B cell (primary cell): ENCODE measurements around the gene RTN4. TPM values are rescaled to one million over a fixed set of nuclear protein-coding genes. Genes with fewer than 3 reads are reported as not detected.

Experiments
- ATAC-seq: fragments of 200-7000 bp; cut with Tn5 transposase; one replicate; pipeline ENCODE4 v1.10.0; 2021; ENCODE audit warnings: low read depth, mild to moderate bottlenecking, moderate number of reproducible peaks, moderate library complexity
- CTCF ChIA-PET: fragments of 350-600 bp; sonication (Branson Sonifier 250); formaldehyde crosslinking; loops from one replicate; lab custom pipeline; 2021; ENCODE audit warnings: antibody characterized with exemption, inconsistent platforms; lab: Charles Lee
- POLR2A ChIA-PET: fragments of 350-600 bp; sonication (Branson Sonifier 250); formaldehyde crosslinking; loops from one replicate; lab custom pipeline; 2021; ENCODE audit warnings: antibody characterized with exemption; lab: Charles Lee
- DNase-seq: peaks from one replicate; pipeline ENCODE4 v3.0.0; 2013
- H2AFZ ChIP-seq: 2 replicates; pipeline ENCODE4 v1.6.1; 2012; ENCODE audit warnings: mild to moderate bottlenecking, low read depth, low read length; ENCODE audit not compliant: insufficient read depth, poor library complexity, severe bottlenecking
- H3K27ac ChIP-seq, 2 donors: 1 replicate in 1 of 2; 2 replicates in 1 of 2; pipeline ENCODE4 v1.5.1; 2012 to 2013; ENCODE audit warnings: low read length in 2 of 2, mild to moderate bottlenecking in 2 of 2, moderate library complexity in 1 of 2
- H3K27me3 ChIP-seq, 4 experiments: fragments of 200-600 bp in 1 of 4; sonication (generic) in 1 of 4; replicated peaks in 1 of 4; 1 replicate in 2 of 4; 2 replicates in 2 of 4; pipeline versions ENCODE4 v1.6.1 to v1.7.0; 2013 to 2016; ENCODE audit warnings: low read length in 3 of 4, mild to moderate bottlenecking in 2 of 4, mixed read lengths in 1 of 4, moderate library complexity in 1 of 4; ENCODE audit not compliant: insufficient read depth in 4 of 4, control insufficient read depth in 3 of 4; ENCODE audit errors: control extremely low read depth in 1 of 4
- H3K36me3 ChIP-seq, 2 experiments: replicated peaks in 1 of 2; 1 replicate in 1 of 2; 2 replicates in 1 of 2; pipeline versions ENCODE4 v1.6.1 to v1.7.1; 2013; ENCODE audit warnings: low read length in 1 of 2; ENCODE audit not compliant: insufficient read depth in 2 of 2, control insufficient read depth in 1 of 2; ENCODE audit errors: control extremely low read depth in 1 of 2, extremely low read depth in 1 of 2
- H3K4me1 ChIP-seq, 2 donors: fragments of 200-600 bp in 1 of 2; sonication (generic) in 1 of 2; 1 replicate in 1 of 2; 2 replicates in 1 of 2; pipeline versions ENCODE4 v1.5.1 to v1.6.1; 2013 to 2017; ENCODE audit warnings: low read length in 2 of 2; ENCODE audit not compliant: control insufficient read depth in 2 of 2, insufficient read depth in 2 of 2
- H3K4me2 ChIP-seq: replicated peaks from 2 replicates; pipeline ENCODE3; 2012; ENCODE audit warnings: mild to moderate bottlenecking, low read depth, low read length; ENCODE audit not compliant: poor library complexity, severe bottlenecking
- H3K4me3 ChIP-seq, 5 experiments: fragments of 200-600 bp in 1 of 5; sonication (generic) in 1 of 5; 1 replicate in 3 of 5; 2 replicates in 2 of 5; pipeline versions ENCODE4 v1.5.1 to v1.7.0; 2011 to 2016; ENCODE audit warnings: low read length in 4 of 5, mild to moderate bottlenecking in 4 of 5, low read depth in 2 of 5, control low read depth in 1 of 5, moderate library complexity in 1 of 5; ENCODE audit not compliant: insufficient read depth in 1 of 5; ENCODE audit errors: control extremely low read depth in 1 of 5, extremely low read depth in 1 of 5
- H3K79me2 ChIP-seq: fragments of 200-600 bp; sonication (generic); one replicate; pipeline ENCODE4 v1.6.0; 2016; ENCODE audit warnings: low read length; ENCODE audit not compliant: control insufficient read depth, insufficient read depth
- H3K9ac ChIP-seq: fragments of 200-600 bp; sonication (generic); 2 replicates; pipeline ENCODE4 v1.6.1; 2017; ENCODE audit warnings: mild to moderate bottlenecking, low read length, moderate library complexity
- H3K9me3 ChIP-seq, 3 donors: one replicate each; pipeline versions ENCODE4 v1.6.1 to v1.7.1; 2013; ENCODE audit warnings: low read length in 2 of 3; ENCODE audit not compliant: control insufficient read depth in 2 of 3, insufficient read depth in 1 of 3; ENCODE audit errors: control extremely low read depth in 1 of 3
- H4K20me1 ChIP-seq: 2 replicates; pipeline ENCODE4 v1.6.0; 2012; ENCODE audit warnings: mild to moderate bottlenecking, low read length; ENCODE audit not compliant: insufficient read depth, control insufficient read depth, poor library complexity, severe bottlenecking
- H3K27ac Mint-ChIP-seq: one replicate; pipeline ENCODE4 v1.8.0; 2021; ENCODE audit warnings: mixed read lengths
- H3K27me3 Mint-ChIP-seq: one replicate; pipeline ENCODE4 v1.8.0; 2021; ENCODE audit warnings: mixed read lengths
- H3K4me1 Mint-ChIP-seq: one replicate; pipeline ENCODE4 v1.8.0; 2021; ENCODE audit warnings: mixed read lengths
- H3K4me3 Mint-ChIP-seq: one replicate; pipeline ENCODE4 v1.8.0; 2021; ENCODE audit warnings: mixed read lengths
- H3K9me3 Mint-ChIP-seq: one replicate; pipeline ENCODE4 v1.8.0; 2022; ENCODE audit warnings: mixed read lengths; ENCODE audit not compliant: insufficient read depth
- CTCF ChIP-seq: fragments of 200-600 bp; IDR thresholded peaks from one replicate; pipeline ENCODE4 v1.8.0; 2022; ENCODE audit warnings: antibody characterized with exemption, mild to moderate bottlenecking
- EZH2 ChIP-seq: IDR thresholded peaks from 2 replicates; pipeline ENCODE4 v1.6.1; 2012; ENCODE audit warnings: borderline replicate concordance, low read depth, mild to moderate bottlenecking, moderate library complexity, low read length; ENCODE audit not compliant: insufficient read depth, poor library complexity, severe bottlenecking
- WGBS: methylation state at CpG from one replicate; pipeline ENCODE4 v1.1.5; 2013; ENCODE audit warnings: missing lambda C conversion rate; ENCODE audit not compliant: insufficient coverage; 5-methylcytosine and 5-hydroxymethylcytosine counted together
- intact Hi-C: fragments of 100-400 bp; cut with micrococcal nuclease; formaldehyde crosslinking; loops from one replicate; pipeline ENCODE4 v1.10.0; 2022
- polyA plus RNA-seq: library from polyadenylated mRNA; depleted of rRNA; stranded (reverse); fragments of >200 nt; gene quantifications from 2 replicates; pipeline ENCODE4 v1.2.3, GENCODE V29; 2012
- total RNA-seq, 2 donors: library from RNA; stranded (reverse); fragments of 120-200 nt in 1 of 2; gene quantifications; 1 replicate in 1 of 2; 2 replicates in 1 of 2; pipeline versions ENCODE4 v1.2.3 to v1.2.4, GENCODE V29; 2013 to 2022

The RTN4 gene
- total and polyA plus RNA-seq, 2 donors (not counting 1 experiment from before 2014, with no cell fraction given): 30.8 to 65.9 TPM

GRCh38 chr2:54949431-54949830 is 100.8 kb downstream of the RTN4 start:
- Mint-ChIP-seq H3K27me3 (no peaks in the 10 kb centered on the region), H3K9me3 (no peaks in the 10 kb centered on the region), H3K4me1 (no peaks in the 10 kb centered on the region), H3K4me3 (no peak overlapping the region), H3K27ac (no peak overlapping the region)
- H3K4me2 ChIP-seq: no peak overlapping the region
- no peak overlapping the region for H3K27ac ChIP-seq
- CTCF ChIA-PET: no interaction called here
- no peak for TF ChIP-seq CTCF
- TF ChIP-seq EZH2: no peak
- ATAC-seq: no peak
- intact Hi-C loops: no loop called here
- H2AFZ ChIP-seq: no peak overlapping the region
- no peak for DNase-seq
- no peaks in the 10 kb centered on the region for H3K27me3 ChIP-seq
- no peaks in the 10 kb centered on the region for H3K79me2 ChIP-seq
- 100% methylated on average over 3 of the region's 6 CpGs for WGBS
- no peaks in the 10 kb centered on the region for H3K36me3 ChIP-seq
- no peak overlapping the region for H3K4me3 ChIP-seq
- POLR2A ChIA-PET: no interaction called here
- H3K4me1 ChIP-seq: no peaks in the 10 kb centered on the region
- no peaks in the 10 kb centered on the region for H3K9me3 ChIP-seq
- H4K20me1 ChIP-seq: no peaks in the 10 kb centered on the region
- no peak overlapping the region for H3K9ac ChIP-seq

GRCh38 chr2:54948120-54948519 is 102.1 kb downstream of the RTN4 start:
- Histone ChIP-seq H3K4me2 (no peak overlapping the region), H2AFZ (no peak overlapping the region), H3K27me3 (no peaks in the 10 kb centered on the region), H3K9ac (no peak overlapping the region), H3K36me3 (no peaks in the 10 kb centered on the region), H3K27ac (no peak overlapping the region), H3K4me1 (no peaks in the 10 kb centered on the region), H3K4me3 (no peak overlapping the region), H3K79me2 (no peaks in the 10 kb centered on the region), H4K20me1 (no peaks in the 10 kb centered on the region), H3K9me3 (no peaks in the 10 kb centered on the region)
- ChIA-PET POLR2A (no interaction called here), CTCF (no interaction called here)
- no peaks in the 10 kb centered on the region for H3K27me3 Mint-ChIP-seq
- no peak for TF ChIP-seq CTCF
- no peak for TF ChIP-seq EZH2
- H3K9me3 Mint-ChIP-seq: no peaks in the 10 kb centered on the region
- no peak for ATAC-seq
- H3K4me3 Mint-ChIP-seq: no peak overlapping the region
- H3K4me1 Mint-ChIP-seq: no peaks in the 10 kb centered on the region
- no peak overlapping the region for H3K27ac Mint-ChIP-seq
- no peak for DNase-seq
- 96% methylated on average over 11 of the region's 12 CpGs for WGBS
- intact Hi-C loops: no loop called here
